SIG-M5 treated with dmso at 0.1 percent for 504 hours (cell line): ENCODE measurements around the gene GTF2E1.
"Not testable (repeated sequence)": the region's sequence is repeated elsewhere in the genome, so short reads cannot be mapped to it uniquely, and the experiment has no call there.

ENCODE experiments used
- DNase-seq: peaks from one replicate; lab custom pipeline; 2025; ENCODE audit not compliant: unreplicated experiment; lab: John Stamatoyannopoulos, UW

Gene GTF2E1

DNA sequence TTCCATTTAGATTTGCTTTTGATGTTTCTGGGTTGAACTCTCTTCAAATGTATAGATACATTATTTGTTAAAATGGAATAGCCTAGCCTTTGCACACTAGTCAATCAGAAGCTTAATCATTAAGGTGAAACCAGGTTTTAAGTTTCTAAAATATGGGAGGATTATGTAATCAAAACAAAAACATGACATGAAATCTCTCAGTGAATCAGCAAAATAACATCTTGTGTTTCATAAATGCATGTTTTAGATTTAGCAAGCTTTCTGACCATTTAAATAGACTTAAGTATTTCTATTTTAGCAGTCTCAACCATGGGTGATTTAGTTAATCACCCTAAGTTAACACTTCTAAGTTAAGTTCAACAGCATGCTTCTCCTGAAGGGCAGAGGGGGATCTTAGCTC, 11.3 kb downstream of the GTF2E1 start:
- DNase-seq: no peak

DNA sequence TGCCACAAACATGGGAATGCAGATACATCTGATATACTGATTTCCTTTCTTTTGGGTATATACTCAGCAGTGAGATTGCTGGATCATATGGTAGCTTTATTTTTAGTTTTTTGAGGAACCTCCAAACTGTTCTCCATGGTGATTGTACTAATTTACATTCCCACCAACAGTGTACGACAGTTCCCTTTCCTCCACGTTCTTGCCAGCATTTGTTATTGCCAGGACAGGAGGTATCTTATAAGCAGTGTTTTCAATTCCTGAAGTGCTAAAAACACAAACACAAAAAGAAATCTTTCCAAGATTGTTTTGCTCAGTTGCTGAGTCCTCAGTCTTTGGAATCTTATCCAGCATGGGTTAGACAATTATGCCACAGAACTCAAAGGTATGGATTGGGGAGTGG, 13.5 kb downstream of the GTF2E1 start:
- no peak for DNase-seq

GRCh38 chr3:120758551-120758950, 16.0 kb downstream of the GTF2E1 start:
- not testable (repeated sequence) for DNase-seq

DNA sequence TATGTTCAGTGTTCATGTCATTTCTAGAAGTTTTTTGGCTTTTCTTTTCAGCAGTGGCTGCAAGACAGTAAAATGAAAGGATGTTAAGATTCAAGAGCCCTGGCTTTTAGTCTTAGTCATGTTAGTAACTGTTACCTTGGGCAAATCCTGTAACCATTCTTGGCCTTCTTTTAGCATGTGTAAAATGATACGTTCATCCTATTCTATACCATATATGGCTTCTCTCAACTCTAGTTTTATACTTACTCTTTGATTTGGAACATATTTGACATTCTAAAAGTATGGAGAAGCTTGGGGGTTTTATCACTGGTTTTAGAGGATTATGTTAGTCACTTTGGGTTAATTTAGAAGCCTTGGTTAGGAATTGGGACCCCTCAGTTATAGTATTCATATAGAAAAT, 20.1 kb downstream of the GTF2E1 start:
- no peak for DNase-seq

GRCh38 chr3:120763601-120764000, 21.1 kb downstream of the GTF2E1 start:
- DNase-seq: no peak

DNA sequence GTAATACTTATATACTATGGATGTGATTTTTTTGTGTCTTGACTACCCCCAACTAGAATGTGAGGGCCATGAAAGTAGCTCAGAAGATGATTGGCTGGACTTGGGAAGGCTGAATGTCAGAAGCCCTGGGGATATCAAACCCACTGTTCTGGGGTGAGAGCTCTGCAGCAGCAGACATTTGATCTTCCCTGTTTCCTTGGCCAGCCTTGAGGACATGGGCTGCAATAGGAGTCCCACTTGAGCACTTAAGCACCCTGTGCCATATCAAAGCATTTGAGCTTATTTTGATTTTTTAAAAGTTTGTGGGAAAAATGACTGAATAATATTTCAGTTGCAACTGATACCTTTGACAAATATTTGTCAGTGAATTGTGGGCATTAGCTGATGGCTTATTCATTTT, 21.7 kb downstream of the GTF2E1 start:
- DNase-seq: no peak

GRCh38 chr3:120765830-120766493, 23.4 kb downstream of the GTF2E1 start:
- no peak for DNase-seq

GRCh38 chr3:120766576-120766975, 24.0 kb downstream of the GTF2E1 start:
- DNase-seq: no peak

- no peak for DNase-seq
Measured at GRCh38 chr3:120767106-120767505, 24.6 kb downstream of the GTF2E1 start.

DNA sequence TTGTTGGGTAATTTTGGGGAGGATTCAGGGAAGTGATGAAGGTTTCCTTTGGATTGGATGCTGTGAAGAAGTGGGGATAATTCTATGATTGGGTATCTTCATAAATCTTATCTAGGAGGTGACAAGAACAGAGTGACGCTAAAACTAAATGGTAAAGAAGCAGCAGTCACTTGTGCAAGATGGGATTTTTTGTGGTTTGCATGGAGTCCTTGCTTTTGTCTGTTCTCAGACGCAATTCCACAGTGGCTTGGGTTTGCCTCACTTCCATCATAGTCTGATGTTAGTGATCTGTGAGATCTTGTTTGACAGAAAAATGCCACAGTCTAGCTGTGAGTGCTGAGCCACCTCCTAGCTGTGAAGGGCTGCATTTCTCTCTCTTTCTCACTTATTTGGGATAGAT, 26.9 kb downstream of the GTF2E1 start:
- DNase-seq: no peak

DNA sequence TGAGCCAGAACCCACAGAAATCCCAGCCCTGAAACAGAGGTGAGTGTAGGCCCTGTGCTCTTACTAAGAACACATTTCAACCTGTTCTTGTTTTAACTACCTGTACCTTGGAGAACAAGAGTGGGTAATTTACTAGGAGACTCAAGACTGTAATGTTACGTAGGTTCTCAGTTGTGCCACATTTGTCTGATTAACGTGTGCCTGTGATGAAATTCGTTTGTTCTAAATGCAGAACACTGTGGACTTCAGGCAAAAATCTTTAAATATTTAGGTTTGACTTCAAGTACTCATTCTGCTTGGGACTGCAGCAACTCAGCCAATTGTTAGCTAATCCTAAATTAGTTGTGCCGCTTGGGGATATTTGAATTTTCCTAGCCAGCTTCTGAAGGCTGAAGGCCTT, 28.3 kb downstream of the GTF2E1 start:
- no peak for DNase-seq

- no peak for DNase-seq
Measured at GRCh38 chr3:120772081-120772480, 29.5 kb downstream of the GTF2E1 start.

DNA sequence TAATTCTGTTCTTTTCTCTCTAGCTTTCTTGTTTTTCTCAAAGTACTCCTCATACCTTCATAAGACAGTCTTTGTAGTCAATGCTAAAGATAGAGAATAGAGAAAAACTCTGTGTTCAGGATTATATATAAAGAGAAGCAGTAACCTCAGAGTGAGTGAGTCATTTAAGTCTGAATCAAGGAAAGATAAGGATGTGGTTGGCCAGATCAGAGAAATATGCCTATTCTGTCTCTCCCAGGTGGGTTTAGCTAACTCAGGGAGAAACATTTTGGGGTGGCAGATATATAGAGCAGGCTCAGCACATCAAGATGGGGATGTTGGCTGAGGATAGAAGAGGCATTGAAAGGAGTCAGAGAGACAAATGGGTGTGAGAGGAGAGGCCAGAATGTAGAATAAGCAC, 31.4 kb downstream of the GTF2E1 start:
- no peak for DNase-seq

GRCh38 chr3:120775411-120775810, 32.9 kb downstream of the GTF2E1 start:
- no peak for DNase-seq

DNA sequence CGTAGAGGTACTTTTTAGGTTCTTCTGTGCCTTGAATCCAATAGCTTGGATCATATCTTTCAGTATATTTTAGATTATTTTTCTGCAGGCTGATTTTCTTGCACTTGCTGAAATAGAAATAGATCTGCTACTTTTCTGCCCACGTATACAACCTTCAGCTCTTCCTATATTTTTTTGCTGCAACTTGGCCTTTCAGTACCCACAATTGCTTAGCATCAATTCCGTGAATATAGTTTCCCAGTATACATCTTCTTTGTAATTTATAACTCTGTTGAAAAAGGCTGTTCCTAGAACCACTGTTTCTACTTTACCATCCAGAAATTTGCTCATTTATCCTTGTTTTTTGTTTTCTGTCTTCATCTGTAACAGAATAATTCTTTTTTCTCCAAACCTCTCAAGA, 36.2 kb downstream of the GTF2E1 start:
- DNase-seq: no peak

DNA sequence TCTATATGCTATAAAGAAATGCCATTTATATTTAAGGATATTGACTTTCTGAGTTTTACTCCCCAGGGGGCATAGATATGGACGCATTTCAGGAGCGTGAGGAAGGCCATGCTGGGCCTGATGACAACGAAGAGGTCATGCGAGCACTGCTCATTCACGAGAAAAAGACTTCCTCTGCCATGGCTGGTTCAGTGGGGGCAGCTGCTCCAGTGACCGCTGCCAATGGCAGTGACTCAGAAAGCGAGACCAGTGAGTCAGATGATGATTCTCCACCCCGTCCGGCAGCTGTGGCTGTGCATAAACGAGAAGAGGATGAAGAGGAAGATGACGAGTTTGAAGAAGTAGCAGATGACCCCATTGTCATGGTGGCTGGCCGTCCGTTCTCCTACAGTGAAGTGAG, 38.4 kb downstream of the GTF2E1 start:
- no peak for DNase-seq

DNA sequence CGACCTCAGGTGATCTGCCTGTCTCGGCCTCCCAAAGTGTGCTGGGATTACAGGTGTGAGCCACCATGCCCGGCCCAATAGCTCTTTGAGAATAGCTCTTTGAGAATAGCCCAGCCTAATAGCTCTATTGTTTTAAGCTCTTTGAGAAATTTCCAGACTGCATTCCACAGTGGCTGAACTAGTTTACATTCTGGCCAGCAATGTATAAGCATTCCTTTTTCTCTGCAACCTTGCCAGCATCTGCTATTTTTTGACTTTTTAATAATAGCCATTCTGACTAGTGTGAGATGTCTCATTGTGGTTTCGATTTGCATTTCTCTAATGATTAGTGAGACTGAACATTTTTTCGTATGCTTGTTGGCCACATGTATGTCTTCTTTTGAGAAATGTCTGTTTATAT, 43.3 kb downstream of the GTF2E1 start:
- DNase-seq: not testable (repeated sequence)

DNA sequence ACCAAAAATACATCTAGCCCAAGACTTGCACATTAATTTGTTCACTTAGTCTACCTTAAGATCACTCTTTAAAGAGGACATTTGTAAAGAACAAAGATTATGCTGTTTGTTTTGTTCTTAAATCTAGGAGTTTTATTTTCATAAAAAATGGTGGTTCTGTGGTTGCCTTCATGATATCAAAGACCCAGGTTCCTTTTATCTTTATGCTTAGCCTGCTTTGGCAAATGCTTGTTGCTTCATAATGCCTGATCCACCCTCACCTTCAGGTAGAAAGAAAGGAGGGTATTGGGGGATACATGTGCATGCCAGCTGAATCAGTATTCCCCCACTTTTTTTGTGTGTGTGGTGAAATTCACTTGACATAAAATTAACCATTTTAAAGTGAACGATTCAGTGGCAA, 48.5 kb downstream of the GTF2E1 start:
- DNase-seq: no peak

DNA sequence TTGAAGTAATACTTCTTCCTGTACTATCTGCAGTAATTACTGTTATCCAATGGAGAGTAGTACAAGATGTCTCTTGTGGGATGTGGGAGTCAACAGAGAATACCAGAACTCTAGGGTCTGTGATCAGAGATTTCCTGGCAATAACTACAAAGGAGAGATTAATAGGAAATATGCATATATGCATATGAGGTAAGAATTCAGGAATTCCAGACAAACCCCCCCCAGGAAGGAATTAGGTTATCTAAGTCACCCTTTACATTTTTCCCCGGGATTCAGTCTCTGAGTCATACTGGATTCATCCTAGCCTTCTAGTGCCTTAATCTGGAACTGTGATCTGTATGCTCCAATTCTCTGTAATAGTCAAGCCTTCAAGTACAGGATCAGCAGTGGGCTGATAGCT, 49.4 kb downstream of the GTF2E1 start:
- DNase-seq: no peak

DNA sequence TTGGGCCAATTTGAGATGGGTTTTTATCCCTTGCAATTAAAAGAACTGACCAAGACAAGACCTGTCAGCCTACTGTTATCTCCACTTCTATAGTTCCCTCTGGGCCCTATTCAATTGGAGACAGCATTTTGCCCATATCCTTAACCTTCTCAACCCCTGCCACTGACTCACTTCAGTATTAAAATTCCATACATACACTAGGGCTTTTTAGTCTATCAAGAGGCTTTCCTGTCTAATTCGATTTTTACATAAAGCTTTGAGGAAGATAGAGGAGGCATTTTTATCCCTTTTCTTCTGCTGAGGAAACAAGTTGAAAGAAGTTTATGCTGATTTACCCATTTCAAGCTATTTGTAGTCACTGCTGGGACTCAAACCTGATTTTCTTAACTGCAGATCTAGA, 51.1 kb downstream of the GTF2E1 start:
- no peak for DNase-seq

DNA sequence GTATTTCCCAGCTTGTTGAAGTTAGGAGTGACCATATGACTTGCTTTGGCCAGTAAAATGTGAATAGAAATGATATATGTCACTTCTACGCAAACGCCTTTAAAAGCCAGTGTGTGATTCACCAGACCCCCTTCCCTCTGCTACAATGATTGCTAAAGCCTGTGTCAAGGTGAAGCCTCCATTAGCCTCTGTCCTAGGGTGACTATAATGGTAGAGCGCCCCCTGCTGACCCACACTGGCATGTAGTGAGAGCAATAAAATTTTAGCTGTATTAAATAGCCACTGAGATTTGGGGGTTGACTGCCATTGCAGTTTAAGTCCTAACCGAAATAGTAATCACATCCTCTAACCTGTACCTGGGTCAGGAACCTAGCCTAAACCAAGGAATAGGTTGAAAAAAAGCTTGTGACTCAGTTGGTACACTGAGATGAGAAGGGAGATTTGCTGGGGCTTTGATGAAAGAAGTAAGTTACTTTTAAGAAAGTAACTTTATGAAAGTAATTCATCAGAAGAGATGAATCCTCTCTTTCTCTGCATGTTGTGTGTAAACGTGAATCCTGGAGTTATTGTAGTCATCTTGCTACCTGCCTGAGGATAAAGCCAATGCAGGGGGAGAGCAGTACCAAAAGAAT, 52.6 kb downstream of the GTF2E1 start:
- peak; percentile 83 for DNase-seq

DNA sequence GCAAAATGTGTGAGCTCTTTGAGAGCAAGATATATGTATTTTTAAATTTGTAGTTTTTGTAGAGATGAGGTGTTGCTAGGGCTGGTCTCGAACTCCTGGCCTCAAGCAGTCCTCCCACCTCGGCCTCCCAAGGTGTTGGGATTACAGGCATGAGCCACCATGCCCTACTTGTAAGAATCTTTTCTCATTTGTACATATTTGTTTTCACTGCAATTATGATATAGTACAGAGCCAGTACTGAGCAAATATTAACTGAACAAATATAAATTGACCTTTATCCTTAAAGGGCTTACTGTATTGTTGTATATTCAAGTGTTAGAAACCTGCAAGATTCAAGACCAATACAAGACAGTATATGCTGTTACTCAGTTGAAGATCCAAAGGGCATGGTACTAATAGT, 53.4 kb downstream of the GTF2E1 start:
- DNase-seq: no peak

GRCh38 chr3:120796976-120797375, 54.4 kb downstream of the GTF2E1 start:
- DNase-seq: no peak
